ENCODE data around the gene NHS. TPM values are rescaled to one million over a fixed set of nuclear protein-coding genes. Genes with fewer than 3 reads are reported as not detected.

The NHS gene
- total RNA-seq, 1 experiment from 2014 or later = 6.2 TPM

- Mint-ChIP-seq H3K4me3 (ENCODE audit: unreplicated experiment) (no peak overlapping the region), H3K27ac (ENCODE audit: low read depth, unreplicated experiment) (no peak overlapping the region), H3K27me3 (ENCODE audit: insufficient read depth, unreplicated experiment) (peaks cover 39% of the 10 kb centered on the region), H3K36me3 (ENCODE audit: insufficient read depth, unreplicated experiment) (no peaks in the 10 kb centered on the region), H3K9me3 (ENCODE audit: unreplicated experiment) (no peaks in the 10 kb centered on the region), H3K4me1 (ENCODE audit: insufficient read depth, unreplicated experiment) (no peaks in the 10 kb centered on the region)
- ChIA-PET POLR2A (interaction anchor here (1.3 kb wide), 1 partner anchor 28 kb away, joined by 3 read pairs; no protein-coding TSS in a partner anchor), CTCF (interaction anchor here (0.5 to 1.4 kb wide), 8 partner anchors 8 to 403 kb away, joined by 3 to 5 read pairs (median 4); no protein-coding TSS in a partner anchor)
- BruUV-seq (replicated peaks) = no TSS peak
- DNase-seq (ENCODE audit: unreplicated experiment) = no peak
- intact Hi-C loops (cut with micrococcal nuclease) = no loop called here
- TF ChIP-seq, protein P1, sequence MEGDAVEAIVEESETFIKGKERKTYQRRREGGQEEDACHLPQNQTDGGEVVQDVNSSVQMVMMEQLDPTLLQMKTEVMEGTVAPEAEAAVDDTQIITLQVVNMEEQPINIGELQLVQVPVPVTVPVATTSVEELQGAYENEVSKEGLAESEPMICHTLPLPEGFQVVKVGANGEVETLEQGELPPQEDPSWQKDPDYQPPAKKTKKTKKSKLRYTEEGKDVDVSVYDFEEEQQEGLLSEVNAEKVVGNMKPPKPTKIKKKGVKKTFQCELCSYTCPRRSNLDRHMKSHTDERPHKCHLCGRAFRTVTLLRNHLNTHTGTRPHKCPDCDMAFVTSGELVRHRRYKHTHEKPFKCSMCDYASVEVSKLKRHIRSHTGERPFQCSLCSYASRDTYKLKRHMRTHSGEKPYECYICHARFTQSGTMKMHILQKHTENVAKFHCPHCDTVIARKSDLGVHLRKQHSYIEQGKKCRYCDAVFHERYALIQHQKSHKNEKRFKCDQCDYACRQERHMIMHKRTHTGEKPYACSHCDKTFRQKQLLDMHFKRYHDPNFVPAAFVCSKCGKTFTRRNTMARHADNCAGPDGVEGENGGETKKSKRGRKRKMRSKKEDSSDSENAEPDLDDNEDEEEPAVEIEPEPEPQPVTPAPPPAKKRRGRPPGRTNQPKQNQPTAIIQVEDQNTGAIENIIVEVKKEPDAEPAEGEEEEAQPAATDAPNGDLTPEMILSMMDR (IDR thresholded peaks at IDR 0.05; ENCODE audit: unreplicated experiment) = no peak
Measured at GRCh38 chrX:17580539-17581152, 205.6 kb downstream of the NHS start.

- BruUV-seq (replicated peaks) = no TSS peak
- TF ChIP-seq, protein P1 (IDR thresholded peaks at IDR 0.05; ENCODE audit: unreplicated experiment) = no peak
Measured at GRCh38 chrX:17581641-17582040, 206.6 kb downstream of the NHS start.

DNA sequence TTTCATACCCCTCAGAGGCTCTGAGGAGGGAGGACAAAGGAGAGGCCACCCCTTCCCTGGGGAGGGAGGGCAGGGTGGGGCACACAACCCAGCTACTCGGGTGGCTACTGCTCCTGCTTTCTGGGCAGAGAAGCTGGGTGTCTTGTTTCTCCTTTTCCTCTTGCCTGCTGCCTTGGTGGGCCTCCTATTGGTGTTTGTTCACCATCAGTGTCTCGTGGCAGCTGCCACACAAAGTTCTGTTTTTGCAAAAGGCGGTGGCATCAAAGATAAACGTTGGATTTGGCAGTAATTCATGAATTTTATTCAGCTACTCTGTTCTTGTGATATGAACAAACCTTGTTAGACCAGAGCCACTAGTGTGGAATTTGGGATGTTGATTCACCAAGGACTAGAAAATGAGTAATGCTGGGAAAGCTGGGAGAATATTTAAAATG is 209.3 kb downstream of the NHS start:
- intact Hi-C loops (cut with micrococcal nuclease) = no loop called here
- ChIA-PET POLR2A (interaction anchor here (1.0 to 1.2 kb wide), 2 partner anchors 9 to 38 kb away, joined by 3 read pairs; no protein-coding TSS in a partner anchor), CTCF (interaction anchor here (0.6 to 1.2 kb wide), 3 partner anchors 20 to 344 kb away, joined by 3 to 4 read pairs (median 3); no protein-coding TSS in a partner anchor)
- H3K4me1 Mint-ChIP-seq (ENCODE audit: insufficient read depth, unreplicated experiment) = peaks cover 6% of the 10 kb centered on the region
- peaks cover 25% of the 10 kb centered on the region for H3K27me3 Mint-ChIP-seq (ENCODE audit: insufficient read depth, unreplicated experiment)
- DNase-seq (ENCODE audit: unreplicated experiment) = no peak
- H3K27ac Mint-ChIP-seq (ENCODE audit: low read depth, unreplicated experiment) = no peak overlapping the region
- H3K9me3 Mint-ChIP-seq (ENCODE audit: unreplicated experiment) = no peaks in the 10 kb centered on the region
- no peak overlapping the region for H3K4me3 Mint-ChIP-seq (ENCODE audit: unreplicated experiment)
- H3K36me3 Mint-ChIP-seq (ENCODE audit: insufficient read depth, unreplicated experiment) = no peaks in the 10 kb centered on the region
- no TSS peak for BruUV-seq (replicated peaks)
- TF ChIP-seq, protein P1 (IDR thresholded peaks at IDR 0.05; ENCODE audit: unreplicated experiment) = no peak

More at GRCh38 chrX:17581641-17582040, 206.6 kb downstream of the NHS start:
- Mint-ChIP-seq H3K4me3 (ENCODE audit: unreplicated experiment) (no peak overlapping the region), H3K9me3 (ENCODE audit: unreplicated experiment) (no peaks in the 10 kb centered on the region), H3K27me3 (ENCODE audit: insufficient read depth, unreplicated experiment) (peaks cover 33% of the 10 kb centered on the region), H3K4me1 (ENCODE audit: insufficient read depth, unreplicated experiment) (no peaks in the 10 kb centered on the region), H3K27ac (ENCODE audit: low read depth, unreplicated experiment) (no peak overlapping the region), H3K36me3 (ENCODE audit: insufficient read depth, unreplicated experiment) (no peaks in the 10 kb centered on the region)
- ChIA-PET POLR2A (interaction anchor here (0.6 to 1.3 kb wide), 2 partner anchors 29 to 78 kb away, joined by 3 read pairs; no protein-coding TSS in a partner anchor), CTCF (interaction anchor here (0.9 to 1.6 kb wide), 4 partner anchors 10 to 339 kb away, joined by 3 to 6 read pairs (median 4); no protein-coding TSS in a partner anchor)
- no peak for DNase-seq (ENCODE audit: unreplicated experiment)
- intact Hi-C loops (cut with micrococcal nuclease) = no loop called here

- ChIA-PET POLR2A (interaction anchor here (0.7 to 1.2 kb wide), 2 partner anchors 36 to 38 kb away, joined by 3 to 4 read pairs; no protein-coding TSS in a partner anchor), CTCF (interaction anchor here (0.6 to 1.2 kb wide), 5 partner anchors 10 to 345 kb away, joined by 3 to 4 read pairs (median 3); no protein-coding TSS in a partner anchor)
- no TSS peak for BruUV-seq (replicated peaks)
- H3K36me3 Mint-ChIP-seq (ENCODE audit: insufficient read depth, unreplicated experiment) = no peaks in the 10 kb centered on the region
- no peak overlapping the region for H3K27ac Mint-ChIP-seq (ENCODE audit: low read depth, unreplicated experiment)
- H3K9me3 Mint-ChIP-seq (ENCODE audit: unreplicated experiment) = no peaks in the 10 kb centered on the region
- TF ChIP-seq, protein P1 (IDR thresholded peaks at IDR 0.05; ENCODE audit: unreplicated experiment) = no peak
- H3K4me1 Mint-ChIP-seq (ENCODE audit: insufficient read depth, unreplicated experiment) = peaks cover 6% of the 10 kb centered on the region
- peaks cover 18% of the 10 kb centered on the region for H3K27me3 Mint-ChIP-seq (ENCODE audit: insufficient read depth, unreplicated experiment)
- intact Hi-C loops (cut with micrococcal nuclease) = no loop called here
- DNase-seq (ENCODE audit: unreplicated experiment) = no peak
- no peak overlapping the region for H3K4me3 Mint-ChIP-seq (ENCODE audit: unreplicated experiment)
Measured at GRCh38 chrX:17585006-17585405, 210.0 kb downstream of the NHS start.
